AG09319 (cell line): Measurements from ENCODE around the gene IGFBP1.

Experiments used
- DNase-seq: peaks from one replicate; pipeline ENCODE4 v3.0.0-alpha.2; 2010; ENCODE audit warnings: low read depth; ENCODE audit errors: extremely low read depth
- TF ChIP-seq, protein P1 (sequence below): IDR thresholded peaks from 2 replicates; pipeline ENCODE4 v1.5.1; 2011; ENCODE audit warnings: low read depth, mild to moderate bottlenecking, inconsistent platforms, low read length, moderate library complexity

IGFBP1 gene

DNA sequence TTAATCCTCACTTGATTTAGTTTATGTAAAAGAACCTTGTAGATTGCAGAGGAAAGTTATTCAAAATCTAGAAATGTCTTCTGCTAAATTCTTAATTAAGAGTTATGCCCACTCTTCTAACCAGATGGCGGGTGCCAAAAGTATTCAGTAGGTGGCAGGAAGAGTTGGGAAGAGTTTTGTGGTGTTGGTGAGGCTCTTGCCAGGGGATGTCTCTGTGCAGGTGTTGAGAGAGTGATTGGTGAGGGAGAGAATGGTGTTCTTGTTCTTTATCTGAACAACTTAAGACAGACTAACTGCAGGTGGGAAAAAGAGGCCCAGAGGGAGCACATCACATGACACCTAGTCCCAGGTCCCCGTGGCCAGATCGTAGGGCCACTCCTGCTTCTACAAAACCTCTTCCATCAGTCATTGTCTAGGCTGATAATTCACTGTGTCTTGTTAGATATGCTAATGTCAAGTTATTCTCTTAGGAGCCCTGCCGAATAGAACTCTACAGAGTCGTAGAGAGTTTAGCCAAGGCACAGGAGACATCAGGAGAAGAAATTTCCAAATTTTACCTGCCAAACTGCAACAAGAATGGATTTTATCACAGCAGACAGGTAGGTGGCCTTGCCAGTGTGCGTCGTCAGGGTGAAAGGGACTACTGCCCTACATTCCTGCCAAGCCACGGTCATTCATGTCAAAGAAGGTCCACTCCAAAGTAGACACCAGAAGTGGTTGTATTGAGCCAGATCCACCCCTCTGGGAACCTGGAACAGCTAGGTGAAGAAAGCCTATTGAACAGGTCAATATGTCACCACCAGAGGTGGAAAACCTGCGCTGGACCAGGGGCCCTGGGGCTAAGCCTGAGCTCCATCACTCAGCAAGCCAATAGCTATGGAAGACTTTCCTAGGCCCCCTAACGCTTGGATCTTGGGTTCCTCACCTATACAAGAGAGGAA, 3.4 kb downstream of the IGFBP1 start:
- no peak for DNase-seq
- TF ChIP-seq, protein P1, sequence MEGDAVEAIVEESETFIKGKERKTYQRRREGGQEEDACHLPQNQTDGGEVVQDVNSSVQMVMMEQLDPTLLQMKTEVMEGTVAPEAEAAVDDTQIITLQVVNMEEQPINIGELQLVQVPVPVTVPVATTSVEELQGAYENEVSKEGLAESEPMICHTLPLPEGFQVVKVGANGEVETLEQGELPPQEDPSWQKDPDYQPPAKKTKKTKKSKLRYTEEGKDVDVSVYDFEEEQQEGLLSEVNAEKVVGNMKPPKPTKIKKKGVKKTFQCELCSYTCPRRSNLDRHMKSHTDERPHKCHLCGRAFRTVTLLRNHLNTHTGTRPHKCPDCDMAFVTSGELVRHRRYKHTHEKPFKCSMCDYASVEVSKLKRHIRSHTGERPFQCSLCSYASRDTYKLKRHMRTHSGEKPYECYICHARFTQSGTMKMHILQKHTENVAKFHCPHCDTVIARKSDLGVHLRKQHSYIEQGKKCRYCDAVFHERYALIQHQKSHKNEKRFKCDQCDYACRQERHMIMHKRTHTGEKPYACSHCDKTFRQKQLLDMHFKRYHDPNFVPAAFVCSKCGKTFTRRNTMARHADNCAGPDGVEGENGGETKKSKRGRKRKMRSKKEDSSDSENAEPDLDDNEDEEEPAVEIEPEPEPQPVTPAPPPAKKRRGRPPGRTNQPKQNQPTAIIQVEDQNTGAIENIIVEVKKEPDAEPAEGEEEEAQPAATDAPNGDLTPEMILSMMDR: no peak

- TF ChIP-seq, protein P1: no peak
Observed at GRCh38 chr7:45892407-45893035, 4.2 kb downstream of the IGFBP1 start.

DNA sequence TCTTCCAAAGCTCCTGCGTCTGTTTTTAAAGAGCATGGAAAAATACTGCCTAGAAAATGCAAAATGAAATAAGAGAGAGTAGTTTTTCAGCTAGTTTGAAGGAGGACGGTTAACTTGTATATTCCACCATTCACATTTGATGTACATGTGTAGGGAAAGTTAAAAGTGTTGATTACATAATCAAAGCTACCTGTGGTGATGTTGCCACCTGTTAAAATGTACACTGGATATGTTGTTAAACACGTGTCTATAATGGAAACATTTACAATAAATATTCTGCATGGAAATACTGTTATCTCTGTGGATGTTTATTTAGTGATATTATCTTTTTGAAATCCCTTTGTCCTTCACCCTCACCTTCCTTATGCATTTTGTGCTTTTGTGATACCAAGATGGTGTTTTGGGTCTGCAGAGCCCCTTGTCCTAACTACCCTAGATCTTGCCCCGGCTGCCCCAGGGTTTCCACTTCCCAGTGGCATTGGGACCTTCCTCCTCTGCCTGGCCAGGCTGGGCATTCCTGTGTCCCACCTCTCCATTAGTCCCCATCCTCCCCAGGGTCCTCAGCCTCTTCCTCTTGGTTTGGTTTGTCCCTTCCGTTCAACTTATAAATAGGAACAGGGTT, 5.2 kb downstream of the IGFBP1 start:
- TF ChIP-seq, protein P1: no peak
- no peak for DNase-seq

More at GRCh38 chr7:45892407-45893035, 4.2 kb downstream of the IGFBP1 start:
- no peak for DNase-seq

GRCh38 chr7:45893996-45894664, 5.8 kb downstream of the IGFBP1 start:
- DNase-seq: no peak
- TF ChIP-seq, protein P1: no peak

DNA sequence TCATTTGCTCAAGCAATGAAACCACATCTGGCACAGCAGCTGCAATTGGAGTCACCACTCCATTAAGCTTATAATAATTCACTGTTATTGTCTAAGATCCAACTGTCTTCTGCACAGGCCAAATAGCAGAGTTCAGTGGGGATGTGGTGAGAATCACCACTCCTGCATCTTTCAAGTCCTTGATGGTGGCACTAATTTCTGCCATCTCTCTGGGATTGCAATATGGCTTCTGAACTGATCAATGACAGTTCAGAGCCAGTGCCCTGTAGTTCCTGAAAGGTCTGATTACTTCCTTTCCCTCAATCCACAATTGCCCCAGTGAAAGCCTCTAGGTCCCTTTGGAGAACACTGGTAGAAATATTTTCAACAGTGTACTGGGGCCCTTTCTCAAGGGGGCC, 6.4 kb downstream of the IGFBP1 start:
- TF ChIP-seq, protein P1: no peak

DNA sequence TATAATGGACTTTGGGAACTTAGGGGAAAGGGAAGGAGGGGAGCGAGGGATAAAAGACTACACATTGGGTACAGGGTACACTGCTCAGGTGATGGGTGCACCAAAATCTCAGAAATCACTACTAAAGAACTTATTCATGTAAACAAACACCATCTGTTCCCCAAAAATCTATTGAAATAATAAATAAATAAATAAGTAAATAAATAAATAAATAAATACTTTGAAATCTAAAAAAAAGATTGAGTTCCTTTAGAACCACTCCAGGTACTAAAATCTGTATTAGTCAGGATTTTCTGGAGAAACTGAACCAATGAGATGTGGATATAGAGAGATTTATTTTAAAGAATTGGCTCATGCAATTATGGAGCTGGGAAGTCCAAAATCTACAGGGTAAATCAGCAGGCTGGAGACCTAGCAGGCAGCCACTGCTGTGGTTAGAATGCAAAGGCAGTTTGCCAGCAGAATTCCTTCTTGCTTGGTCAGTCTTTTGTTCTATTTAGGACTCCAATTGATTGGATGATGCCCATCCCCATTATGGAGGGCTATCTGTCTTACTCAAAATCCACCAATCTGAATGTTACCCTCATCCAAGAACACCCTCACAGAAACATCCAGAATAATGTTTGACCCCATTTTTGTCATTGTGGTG, 8.9 kb downstream of the IGFBP1 start:
- DNase-seq: no peak

More for the DNA sequence above, 6.4 kb downstream of the IGFBP1 start:
- DNase-seq: no peak

More for the DNA sequence above, 8.9 kb downstream of the IGFBP1 start:
- TF ChIP-seq, protein P1: no peak
